IPS DF 6.9 (cell line): ENCODE measurements around the gene C17orf67.
"Not testable (repeated sequence)": the region's sequence is repeated elsewhere in the genome, so short reads cannot be mapped to it uniquely, and the experiment has no call there.

Source experiments
- DNase-seq: peaks from one replicate; pipeline ENCODE4 v3.0.0-alpha.2; 2013; ENCODE audit warnings: low read depth, low spot score
- H3K27ac ChIP-seq: one replicate; pipeline ENCODE4 v1.5.1; 2013; ENCODE audit warnings: low read length, control low read depth
- H3K27me3 ChIP-seq: 2 replicates; pipeline ENCODE4 v1.6.1; 2013; ENCODE audit warnings: mild to moderate bottlenecking, low read length; ENCODE audit not compliant: control insufficient read depth, insufficient read depth
- H3K36me3 ChIP-seq: 2 replicates; pipeline ENCODE4 v1.6.1; 2013; ENCODE audit warnings: low read length; ENCODE audit not compliant: control insufficient read depth, insufficient read depth
- H3K4me1 ChIP-seq: 2 replicates; pipeline ENCODE4 v1.6.1; 2013; ENCODE audit warnings: low read length; ENCODE audit not compliant: control insufficient read depth, insufficient read depth
- H3K4me3 ChIP-seq: 2 replicates; pipeline ENCODE4 v1.5.1; 2013; ENCODE audit warnings: mild to moderate bottlenecking, low read length
- H3K9me3 ChIP-seq: 2 replicates; pipeline ENCODE4 v1.6.1; 2013; ENCODE audit warnings: low read length, inconsistent platforms; ENCODE audit not compliant: control insufficient read depth, insufficient read depth
- WGBS: extraction: QIAGEN DNeasy Blood & Tissue Kit; methylation state at CpG from one replicate; pipeline ENCODE4 v1.1.7; 2013; ENCODE audit warnings: mixed read lengths, missing lambda C conversion rate; ENCODE audit not compliant: insufficient read length, insufficient coverage; 5-methylcytosine and 5-hydroxymethylcytosine counted together

The C17orf67 gene

DNA sequence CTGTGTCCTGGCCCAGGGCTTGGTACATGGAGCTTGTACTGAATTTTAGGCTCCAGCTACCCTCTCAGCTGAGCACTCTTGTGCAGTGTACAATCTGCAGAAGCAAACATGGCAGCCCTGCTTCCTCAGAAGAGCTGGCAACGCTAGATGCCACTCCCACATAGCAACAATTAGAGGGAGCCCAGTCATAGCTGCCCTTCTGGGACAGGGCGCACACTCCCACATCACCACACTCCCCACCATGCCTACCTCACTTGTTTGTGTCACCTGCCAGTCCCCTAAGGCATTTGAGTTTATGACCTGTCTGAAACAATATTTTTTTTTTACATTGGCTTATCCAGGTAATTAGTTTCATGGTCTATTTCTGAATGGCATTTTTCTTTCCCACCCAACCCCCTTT is 72.3 kb downstream of the C17orf67 start:
- DNase-seq, result no peak
- Histone ChIP-seq H3K4me3 (no peak overlapping the region), H3K9me3 (no peaks in the 10 kb centered on the region), H3K27ac (no peak overlapping the region), H3K36me3 (no peaks in the 10 kb centered on the region), H3K4me1 (no peaks in the 10 kb centered on the region), H3K27me3 (no peaks in the 10 kb centered on the region)
- WGBS, result no CpG with 5 or more reads among the region's 2 CpGs

- H3K4me1 ChIP-seq, H3K27me3 ChIP-seq, H3K4me3 ChIP-seq, H3K27ac ChIP-seq, H3K36me3 ChIP-seq, DNase-seq, H3K9me3 ChIP-seq: not testable (repeated sequence)
- WGBS, result no CpG with 5 or more reads among the region's 7 CpGs
Observed at GRCh38 chr17:56757611-56758010, 76.1 kb downstream of the C17orf67 start.

GRCh38 chr17:56756536-56756935 is 77.2 kb downstream of the C17orf67 start:
- Histone ChIP-seq H3K4me1 (0 out of 2 replicates have a peak, but pooled peaks cover 1% of the 10 kb centered on the region), H3K9me3 (no peaks in the 10 kb centered on the region), H3K27me3 (no peaks in the 10 kb centered on the region), H3K27ac (no peak overlapping the region), H3K4me3 (no peak overlapping the region), H3K36me3 (no peaks in the 10 kb centered on the region)
- DNase-seq, result no peak
- no CpG with 5 or more reads among the region's 2 CpGs for WGBS

- no CpG with 5 or more reads among the region's 5 CpGs for WGBS
- Histone ChIP-seq H3K36me3 (no peaks in the 10 kb centered on the region), H3K4me3 (no peak overlapping the region), H3K27ac (no peak overlapping the region), H3K27me3 (no peaks in the 10 kb centered on the region), H3K9me3 (no peaks in the 10 kb centered on the region), H3K4me1 (0 out of 2 replicates have a peak, but pooled peaks cover 2% of the 10 kb centered on the region)
- DNase-seq, result no peak
Observed at GRCh38 chr17:56755310-56755709, 78.4 kb downstream of the C17orf67 start.

- no peaks in the 10 kb centered on the region for H3K36me3 ChIP-seq
- peaks cover 4% of the 10 kb centered on the region; the same call in 1 of the 2 replicates for H3K4me1 ChIP-seq
- no CpG with 5 or more reads among the region's 8 CpGs for WGBS
- H3K9me3 ChIP-seq, result no peaks in the 10 kb centered on the region
- no peak overlapping the region for H3K27ac ChIP-seq
- no peaks in the 10 kb centered on the region for H3K27me3 ChIP-seq
- DNase-seq, result peak; percentile 7
- no peak overlapping the region for H3K4me3 ChIP-seq
Observed at GRCh38 chr17:56754523-56755208, 79.1 kb downstream of the C17orf67 start.

DNA sequence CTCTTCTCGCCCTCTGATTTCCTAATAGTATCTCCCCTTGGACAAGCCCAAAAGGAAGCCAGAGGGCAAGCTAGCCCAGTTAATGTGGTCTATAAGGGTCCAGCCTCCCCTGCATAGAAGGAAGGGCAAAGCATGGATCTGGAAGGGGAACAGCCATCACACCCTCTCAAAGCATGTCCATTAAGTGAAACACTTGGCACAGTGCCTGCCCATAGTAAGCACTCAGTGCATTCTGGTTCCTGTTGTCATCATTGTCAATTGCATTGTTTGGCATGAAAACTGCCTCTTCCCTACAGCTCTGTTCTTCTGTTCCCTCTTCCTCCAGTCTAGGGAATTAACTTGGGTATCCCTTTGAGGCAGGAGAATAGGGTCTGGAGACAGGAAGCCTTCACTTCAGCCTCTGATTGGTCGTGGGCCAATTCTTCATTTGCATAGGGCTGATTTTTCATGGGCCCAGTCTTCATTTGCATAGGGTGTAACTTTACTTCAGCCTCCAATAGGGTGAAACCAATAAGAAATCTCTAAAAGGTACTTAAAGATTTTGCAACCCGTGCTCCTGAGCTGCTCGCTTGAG is 81.4 kb downstream of the C17orf67 start:
- H3K27ac ChIP-seq, result no peak overlapping the region
- H3K4me1 ChIP-seq, result peaks cover 4% of the 10 kb centered on the region; the same call in 1 of the 2 replicates
- no peak overlapping the region for H3K4me3 ChIP-seq
- no peaks in the 10 kb centered on the region for H3K27me3 ChIP-seq
- H3K9me3 ChIP-seq, result no peaks in the 10 kb centered on the region
- DNase-seq, result no peak
- H3K36me3 ChIP-seq, result no peaks in the 10 kb centered on the region
- no CpG with 5 or more reads among the region's 4 CpGs for WGBS

- Histone ChIP-seq H3K27ac (no peak overlapping the region), H3K9me3 (no peaks in the 10 kb centered on the region), H3K4me1 (peaks cover 4% of the 10 kb centered on the region; the same call in 1 of the 2 replicates), H3K27me3 (no peaks in the 10 kb centered on the region), H3K4me3 (no peak overlapping the region), H3K36me3 (no peaks in the 10 kb centered on the region)
- WGBS, result no CpG with 5 or more reads among the region's 6 CpGs
- DNase-seq, result no peak
Observed at GRCh38 chr17:56751145-56751738, 82.5 kb downstream of the C17orf67 start.

DNA sequence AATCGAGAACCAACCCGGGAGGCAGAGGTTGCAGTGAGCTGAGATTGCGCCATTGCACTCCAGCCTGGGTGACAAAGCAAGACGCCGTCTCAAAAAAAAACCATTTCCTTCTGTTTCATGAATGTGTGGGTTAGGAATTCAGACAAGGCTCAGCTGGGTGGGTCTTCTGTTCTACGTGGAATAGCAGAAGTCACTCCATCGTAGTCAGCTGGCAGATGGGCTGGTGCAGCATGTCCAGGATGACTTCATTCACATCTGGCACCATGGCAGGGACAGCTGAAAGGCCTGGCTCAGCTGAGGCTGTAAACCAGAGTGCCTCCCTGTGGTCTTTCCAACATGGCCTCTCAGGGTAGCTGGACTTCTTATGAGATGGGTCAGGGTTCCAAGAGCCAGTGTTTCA is 89.0 kb downstream of the C17orf67 start:
- no peak overlapping the region for H3K27ac ChIP-seq
- no CpG with 5 or more reads among the region's 7 CpGs for WGBS
- H3K27me3 ChIP-seq, result no peaks in the 10 kb centered on the region
- no peaks in the 10 kb centered on the region for H3K9me3 ChIP-seq
- H3K4me3 ChIP-seq, result no peak overlapping the region
- no peaks in the 10 kb centered on the region for H3K36me3 ChIP-seq
- no peak for DNase-seq
- 0 out of 2 replicates have a peak, but pooled peaks cover 2% of the 10 kb centered on the region for H3K4me1 ChIP-seq

- Histone ChIP-seq H3K36me3 (no peaks in the 10 kb centered on the region), H3K4me1 (0 out of 2 replicates have a peak, but pooled peaks cover 2% of the 10 kb centered on the region), H3K27ac (no peak overlapping the region), H3K4me3 (no peak overlapping the region), H3K9me3 (no peaks in the 10 kb centered on the region), H3K27me3 (no peaks in the 10 kb centered on the region)
- no peak for DNase-seq
- WGBS, result no CpG with 5 or more reads among the region's 4 CpGs
Observed at GRCh38 chr17:56742601-56743000, 91.1 kb downstream of the C17orf67 start.
